ENCODE data around the gene TSPAN2. TPM values are rescaled to one million over a fixed set of nuclear protein-coding genes. Genes with fewer than 3 reads are reported as not detected.

The TSPAN2 gene
- total RNA-seq, 2 donors from 2014 or later = 2.6 to 4.0 TPM

DNA sequence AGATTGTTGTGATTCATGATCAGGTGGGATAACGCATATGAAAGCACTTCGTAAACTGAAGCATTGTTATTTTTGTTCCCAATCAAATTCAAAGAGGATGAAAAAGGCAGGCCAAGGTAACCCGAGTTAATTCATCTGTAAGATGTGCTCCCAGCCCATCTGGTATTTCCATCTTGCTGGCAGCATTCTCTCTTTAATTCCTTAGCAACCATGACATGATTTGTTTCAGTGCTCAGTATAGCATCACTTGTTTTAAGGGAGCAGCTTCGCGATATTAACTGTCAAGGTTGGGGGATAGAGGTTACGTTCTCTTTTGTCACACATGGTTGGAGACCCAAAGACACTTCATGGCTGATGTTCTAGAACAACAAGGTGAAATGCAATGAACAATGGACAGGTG, 6.4 kb downstream of the TSPAN2 start:
- no peak for ATAC-seq
- 76 to 79% methylated on average over 6 of the region's 6 CpGs for WGBS, 2 donors
- no peak overlapping the region for H3K4me3 ChIP-seq
- H3K9me3 ChIP-seq = no peaks in the 10 kb centered on the region
- no peaks in the 10 kb centered on the region for H3K36me3 ChIP-seq (replicated peaks in 1 of 2; ENCODE audit: insufficient read depth in 1 of 2, low read depth in 2 of 2)
- no peak overlapping the region for H3K27ac ChIP-seq
- DNase-seq = no peak
- intact Hi-C loops (cut with DNase I) = no loop called here
- H3K4me1 ChIP-seq = no peaks in the 10 kb centered on the region
- no peaks in the 10 kb centered on the region for H3K27me3 ChIP-seq
- TF ChIP-seq POLR2A (IDR thresholded peaks at IDR 0.05) = no peak
- TF ChIP-seq, protein P1, sequence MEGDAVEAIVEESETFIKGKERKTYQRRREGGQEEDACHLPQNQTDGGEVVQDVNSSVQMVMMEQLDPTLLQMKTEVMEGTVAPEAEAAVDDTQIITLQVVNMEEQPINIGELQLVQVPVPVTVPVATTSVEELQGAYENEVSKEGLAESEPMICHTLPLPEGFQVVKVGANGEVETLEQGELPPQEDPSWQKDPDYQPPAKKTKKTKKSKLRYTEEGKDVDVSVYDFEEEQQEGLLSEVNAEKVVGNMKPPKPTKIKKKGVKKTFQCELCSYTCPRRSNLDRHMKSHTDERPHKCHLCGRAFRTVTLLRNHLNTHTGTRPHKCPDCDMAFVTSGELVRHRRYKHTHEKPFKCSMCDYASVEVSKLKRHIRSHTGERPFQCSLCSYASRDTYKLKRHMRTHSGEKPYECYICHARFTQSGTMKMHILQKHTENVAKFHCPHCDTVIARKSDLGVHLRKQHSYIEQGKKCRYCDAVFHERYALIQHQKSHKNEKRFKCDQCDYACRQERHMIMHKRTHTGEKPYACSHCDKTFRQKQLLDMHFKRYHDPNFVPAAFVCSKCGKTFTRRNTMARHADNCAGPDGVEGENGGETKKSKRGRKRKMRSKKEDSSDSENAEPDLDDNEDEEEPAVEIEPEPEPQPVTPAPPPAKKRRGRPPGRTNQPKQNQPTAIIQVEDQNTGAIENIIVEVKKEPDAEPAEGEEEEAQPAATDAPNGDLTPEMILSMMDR (IDR thresholded peaks at IDR 0.05) = no peak

DNA sequence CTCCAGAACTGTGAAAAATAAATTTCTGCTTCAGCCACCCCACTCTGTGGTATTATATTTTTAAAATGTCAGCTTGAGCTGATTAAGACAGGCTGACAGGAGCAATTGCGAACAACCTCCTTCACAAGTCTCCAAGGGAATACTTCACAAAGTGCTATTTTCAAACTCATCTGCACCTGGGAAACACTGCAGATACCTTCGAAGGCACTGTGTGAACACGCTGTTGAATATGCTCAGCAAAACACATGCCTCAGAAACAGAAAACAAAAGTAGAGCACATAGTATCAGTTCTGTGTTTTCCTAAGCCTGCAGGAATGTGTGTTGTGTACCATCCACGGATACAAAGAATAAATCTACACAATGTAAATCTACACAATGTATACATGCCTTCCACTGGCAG, 10.6 kb downstream of the TSPAN2 start:
- ATAC-seq (no peak), DNase-seq (no peak)
- no peaks in the 10 kb centered on the region for H3K9me3 ChIP-seq
- H3K27ac ChIP-seq = no peak overlapping the region
- no peaks in the 10 kb centered on the region for H3K4me1 ChIP-seq
- intact Hi-C loops (cut with DNase I) = no loop called here
- H3K36me3 ChIP-seq (replicated peaks in 1 of 2; ENCODE audit: insufficient read depth in 1 of 2, low read depth in 2 of 2) = no peaks in the 10 kb centered on the region
- H3K4me3 ChIP-seq = no peak overlapping the region
- TF ChIP-seq POLR2A (IDR thresholded peaks at IDR 0.05) = no peak
- TF ChIP-seq, protein P1 (IDR thresholded peaks at IDR 0.05) = no peak
- 65 to 86% methylated on average over 4 of the region's 4 CpGs for WGBS, 2 donors
- no peaks in the 10 kb centered on the region for H3K27me3 ChIP-seq

DNA sequence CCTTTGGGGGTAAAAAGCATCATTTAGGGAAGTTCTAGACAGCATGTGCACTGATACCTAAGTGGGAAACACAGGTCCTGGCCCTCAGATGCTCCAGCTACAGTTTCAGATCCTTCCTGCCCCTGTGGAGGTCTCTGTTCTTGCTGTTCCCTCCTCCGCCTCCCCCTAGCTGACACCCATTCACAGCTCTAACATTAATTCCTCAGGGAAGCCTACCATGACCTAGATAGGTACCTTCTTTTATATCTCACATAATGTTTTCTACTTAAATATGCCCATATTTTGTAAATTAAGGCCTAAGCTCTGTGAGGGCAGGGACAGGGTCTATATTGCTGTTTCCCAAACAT, 11.3 kb downstream of the TSPAN2 start:
- intact Hi-C loops (cut with DNase I) = no loop called here
- H3K4me3 ChIP-seq = no peak overlapping the region
- H3K27ac ChIP-seq = no peak overlapping the region
- H3K9me3 ChIP-seq = no peaks in the 10 kb centered on the region
- no peaks in the 10 kb centered on the region for H3K36me3 ChIP-seq (replicated peaks in 1 of 2; ENCODE audit: insufficient read depth in 1 of 2, low read depth in 2 of 2)
- WGBS, 2 donors = 81 to 95% methylated on average over 1 of the region's 1 CpG
- DNase-seq (no peak), ATAC-seq (no peak)
- no peaks in the 10 kb centered on the region for H3K4me1 ChIP-seq
- H3K27me3 ChIP-seq = no peaks in the 10 kb centered on the region
- TF ChIP-seq POLR2A (IDR thresholded peaks at IDR 0.05) = no peak
- TF ChIP-seq, protein P1 (IDR thresholded peaks at IDR 0.05) = no peak

DNA sequence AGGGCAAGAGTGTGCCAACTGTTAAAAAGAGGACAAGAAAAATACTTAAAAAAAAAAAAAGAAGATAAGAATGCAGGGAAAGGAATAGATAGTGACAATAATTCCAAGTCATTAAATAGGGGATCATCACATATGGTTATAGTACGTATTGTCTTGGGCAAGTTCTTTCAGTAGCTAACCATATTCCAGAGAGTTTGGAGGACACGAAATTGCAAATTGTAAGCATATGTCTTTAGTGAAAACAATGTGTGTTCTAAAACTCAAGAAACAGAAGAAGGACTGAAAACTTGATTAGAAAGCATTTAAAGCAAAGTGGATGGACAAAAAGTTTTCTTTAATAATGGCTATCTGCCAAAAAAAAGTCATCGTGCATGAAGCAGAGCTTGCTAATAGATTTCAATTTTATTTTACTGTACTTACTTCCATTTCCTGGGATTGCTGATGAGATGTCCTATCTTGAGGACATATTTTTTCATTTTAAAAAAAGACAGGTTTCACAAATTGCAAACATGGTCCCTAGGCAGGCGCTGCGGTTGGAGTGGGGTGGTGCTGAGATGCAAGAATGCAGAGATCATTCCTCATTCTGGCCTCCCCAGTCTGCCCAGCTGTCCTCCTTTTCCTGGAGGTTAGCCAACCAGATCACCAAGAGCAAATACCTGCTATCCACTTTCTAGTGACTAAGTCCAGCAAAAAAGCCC, 11.9 kb downstream of the TSPAN2 start:
- ATAC-seq (no peak), DNase-seq (no peak)
- TF ChIP-seq, protein P1 (IDR thresholded peaks at IDR 0.05) = no peak
- no peak for TF ChIP-seq POLR2A (IDR thresholded peaks at IDR 0.05)
- no peak overlapping the region for H3K27ac ChIP-seq
- H3K4me3 ChIP-seq = no peak overlapping the region
- H3K9me3 ChIP-seq = no peaks in the 10 kb centered on the region
- H3K36me3 ChIP-seq (replicated peaks in 1 of 2; ENCODE audit: insufficient read depth in 1 of 2, low read depth in 2 of 2) = no peaks in the 10 kb centered on the region
- intact Hi-C loops (cut with DNase I) = no loop called here
- 73 to 75% methylated on average over 5 of the region's 5 CpGs for WGBS, 2 donors
- no peaks in the 10 kb centered on the region for H3K4me1 ChIP-seq
- no peaks in the 10 kb centered on the region for H3K27me3 ChIP-seq

DNA sequence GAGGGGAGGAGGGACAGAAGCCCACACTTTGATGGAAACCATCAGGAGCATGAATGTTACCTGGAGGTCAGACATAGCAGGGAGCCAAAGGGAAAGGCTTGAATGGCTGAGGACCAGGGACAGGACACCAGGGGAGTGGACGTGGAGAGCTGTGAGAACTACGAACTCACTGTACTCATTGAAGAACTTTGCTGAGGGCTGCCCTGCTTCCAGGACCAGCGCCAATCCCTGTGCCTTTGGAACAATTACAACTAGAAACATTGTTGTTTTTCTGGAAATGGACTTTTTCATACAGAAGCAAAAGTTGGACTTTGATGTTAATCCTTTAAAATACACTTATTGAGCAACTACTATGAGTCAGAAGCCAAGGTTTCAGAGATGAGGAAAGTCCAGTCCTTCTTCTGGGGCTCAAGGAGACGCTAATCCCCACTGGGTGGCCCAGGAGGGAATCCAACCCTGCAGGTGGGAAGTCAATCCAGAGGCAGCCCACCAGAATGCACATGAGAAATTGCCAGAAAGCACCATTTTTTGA, 12.9 kb downstream of the TSPAN2 start:
- Histone ChIP-seq H3K27me3 (no peaks in the 10 kb centered on the region), H3K36me3 (replicated peaks in 1 of 2; ENCODE audit: insufficient read depth in 1 of 2, low read depth in 2 of 2) (no peaks in the 10 kb centered on the region), H3K4me3 (no peak overlapping the region), H3K9me3 (no peaks in the 10 kb centered on the region), H3K4me1 (no peaks in the 10 kb centered on the region), H3K27ac (no peak overlapping the region)
- 76 to 77% methylated on average over 4 of the region's 4 CpGs for WGBS, 2 donors
- ATAC-seq (no peak), DNase-seq (no peak)
- no peak for TF ChIP-seq POLR2A (IDR thresholded peaks at IDR 0.05)
- TF ChIP-seq, protein P1 (IDR thresholded peaks at IDR 0.05) = no peak
- intact Hi-C loops (cut with DNase I) = no loop called here

Measured in body of pancreas (tissue), 4 donors.